ENCODE results near the gene RAB40B.

DNA sequence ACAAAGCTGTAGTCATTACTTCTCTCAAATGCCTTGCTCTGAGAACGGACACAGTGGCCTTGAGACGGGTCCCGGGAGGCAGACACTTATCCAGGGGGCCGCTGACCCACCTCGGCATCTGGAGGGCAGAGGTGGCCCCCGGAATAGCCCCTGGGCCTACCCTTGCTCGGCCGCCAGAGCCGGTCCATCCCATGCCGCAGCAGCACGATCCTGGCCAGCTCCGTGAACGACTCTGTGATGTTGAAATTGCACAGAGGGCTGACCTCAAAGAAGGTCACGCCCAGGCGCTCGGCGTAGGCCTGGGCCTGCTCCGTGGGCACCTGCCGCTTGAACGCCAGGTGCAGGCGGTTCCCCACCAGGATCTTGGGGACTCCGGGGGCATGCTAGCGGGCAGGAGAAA lies 40.2 kb downstream of the RAB40B start:
- TF ChIP-seq, protein P1, sequence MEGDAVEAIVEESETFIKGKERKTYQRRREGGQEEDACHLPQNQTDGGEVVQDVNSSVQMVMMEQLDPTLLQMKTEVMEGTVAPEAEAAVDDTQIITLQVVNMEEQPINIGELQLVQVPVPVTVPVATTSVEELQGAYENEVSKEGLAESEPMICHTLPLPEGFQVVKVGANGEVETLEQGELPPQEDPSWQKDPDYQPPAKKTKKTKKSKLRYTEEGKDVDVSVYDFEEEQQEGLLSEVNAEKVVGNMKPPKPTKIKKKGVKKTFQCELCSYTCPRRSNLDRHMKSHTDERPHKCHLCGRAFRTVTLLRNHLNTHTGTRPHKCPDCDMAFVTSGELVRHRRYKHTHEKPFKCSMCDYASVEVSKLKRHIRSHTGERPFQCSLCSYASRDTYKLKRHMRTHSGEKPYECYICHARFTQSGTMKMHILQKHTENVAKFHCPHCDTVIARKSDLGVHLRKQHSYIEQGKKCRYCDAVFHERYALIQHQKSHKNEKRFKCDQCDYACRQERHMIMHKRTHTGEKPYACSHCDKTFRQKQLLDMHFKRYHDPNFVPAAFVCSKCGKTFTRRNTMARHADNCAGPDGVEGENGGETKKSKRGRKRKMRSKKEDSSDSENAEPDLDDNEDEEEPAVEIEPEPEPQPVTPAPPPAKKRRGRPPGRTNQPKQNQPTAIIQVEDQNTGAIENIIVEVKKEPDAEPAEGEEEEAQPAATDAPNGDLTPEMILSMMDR (conservative IDR thresholded peaks at IDR 0.05; ENCODE audit: low read depth, low read length), result no peak
- no peak for TF ChIP-seq EZH2 (IDR thresholded peaks at IDR 0.05; ENCODE audit: borderline replicate concordance, low read depth, low read length, poor library complexity, severe bottlenecking)
